Heart left ventricle (tissue), 13 donors: ENCODE measurements around the gene GLRA1.

Source experiments
- CTCF ChIP-seq, 12 donors: fragments of 200-600 bp; sonication (generic) in 4 of 12; IDR thresholded peaks; one replicate each; pipeline versions ENCODE4 v1.5.0 to v1.8.0; 2018 to 2022; ENCODE audit warnings: antibody characterized with exemption in 12 of 12, mild to moderate bottlenecking in 5 of 12
- POLR2A ChIP-seq, 2 donors: fragments of 450-650 bp; IDR thresholded peaks; one replicate each; pipeline ENCODE4 v1.6.1; 2017; ENCODE audit warnings: antibody characterized with exemption in 2 of 2, mild to moderate bottlenecking in 2 of 2, moderate library complexity in 2 of 2
- donor health status: ischemic (EF 13 %, LVEDD 7.1; RV severe dilation, severe dysfunction).
- donor health status: DM: no; HTN: yes; CAD: no.
- donor health status: DM: no; HTN: no; CAD: no.
- donor health status: ischemic (EF 25% LVEDD 6.9; RV normal size, moderate dysfunction).
- donor health status: ischemic (EF 25% LVEDD 5.7; RV mildly dilated, moderate dysfunction).
- donor health status: ischemic (EF 35%, LVEDD 5.7; RV mildly dilated, moderate dysfunction).
- donor health status: nonischemic (EF 11% LVEDD 7.7; RV severe dilation, severe dysfunction).
- donor health status: DM: yes; HTN: yes; CAD: no.
- donor health status: PGD.
- donor health status: ischemic (EF 29% LVEDD 5.4; RV normal size, mild dysfunction).
- donor health status: nonischemic (EF 23%, LVEDD 6.1; RV moderate dilation, normal function).

GRCh38 chr5:151847871-151848270 is 76.8 kb downstream of the GLRA1 start:
- TF ChIP-seq CTCF (IDR thresholded peaks at IDR 0.05) (no peak), POLR2A (IDR thresholded peaks at IDR 0.05) (no peak)
